Thyroid gland (tissue), 4 donors: ENCODE results near the gene CHD6. TPM values are rescaled to one million over a fixed set of nuclear protein-coding genes. Genes with fewer than 3 reads are reported as not detected.

Experiments used
- DNase-seq, 2 donors: peaks; one replicate each; pipeline ENCODE4 v3.0.0-alpha.2; 2019
- H3K27ac ChIP-seq, 3 donors: fragments of 200-600 bp; sonication (generic); 1 replicate in 2 of 3; 2 replicates in 1 of 3; pipeline ENCODE4 v1.5.1; 2016 to 2019; ENCODE audit warnings: mild to moderate bottlenecking in 1 of 3, moderate library complexity in 1 of 3
- H3K27me3 ChIP-seq: fragments of 200-600 bp; sonication (generic); one replicate; pipeline ENCODE4 v1.5.1; 2019
- H3K36me3 ChIP-seq, 2 donors: fragments of 200-600 bp; sonication (generic); one replicate each; pipeline ENCODE4 v1.5.1; 2016 to 2019
- H3K4me1 ChIP-seq, 2 donors: fragments of 200-600 bp; sonication (generic); one replicate each; pipeline ENCODE4 v1.5.1; 2017 to 2019
- H3K4me3 ChIP-seq, 3 donors: fragments of 200-600 bp; sonication (generic); replicated peaks in 1 of 3; 1 replicate in 2 of 3; 2 replicates in 1 of 3; pipeline ENCODE4 v1.5.1; 2016; ENCODE audit warnings: mild to moderate bottlenecking in 1 of 3
- H3K9me3 ChIP-seq: fragments of 200-600 bp; sonication (generic); one replicate; pipeline ENCODE4 v1.5.1; 2017
- CTCF ChIP-seq, 6 experiments: fragments of 200-600 bp in 3 of 6; fragments of 450-650 bp in 3 of 6; sonication (generic) in 3 of 6; IDR thresholded peaks; one replicate each; pipeline ENCODE4 v1.5.1; 2016 to 2019; ENCODE audit warnings: antibody characterized with exemption in 6 of 6, mild to moderate bottlenecking in 2 of 6, inconsistent platforms in 1 of 6, moderate library complexity in 1 of 6
- POLR2A ChIP-seq, 2 donors: fragments of 450-650 bp; IDR thresholded peaks; one replicate each; pipeline ENCODE4 v1.6.1; 2017; ENCODE audit warnings: antibody characterized with exemption in 2 of 2, mild to moderate bottlenecking in 2 of 2, moderate library complexity in 1 of 2
- WGBS, 2 donors: methylation state at CpG; one replicate each; pipeline ENCODE4 v1.1.5; 2017; 5-methylcytosine and 5-hydroxymethylcytosine counted together
- intact Hi-C: fragments of 100-400 bp; cut with DNase I; formaldehyde crosslinking; loops from one replicate; pipeline ENCODE4 v1.15.1; 2023
- total RNA-seq, 4 donors: library from RNA; depleted of rRNA; stranded (reverse); fragments of >200 nt; gene quantifications; one replicate each; pipeline ENCODE4 v1.2.3, GENCODE V29; 2016

CHD6 gene
- total RNA-seq, 4 donors from 2014 or later: 58.0 to 104 (median 81.6) TPM

- no peak for TF ChIP-seq CTCF (IDR thresholded peaks at IDR 0.05)
- TF ChIP-seq POLR2A (IDR thresholded peaks at IDR 0.05): no peak
- intact Hi-C loops: no loop called here
- peaks cover 34 to 42% of the 10 kb centered on the region in 2 donors for H3K36me3 ChIP-seq
These were observed 161.8 kb downstream of the CHD6 start for GRCh38 chr20:41456351-41456750.

GRCh38 chr20:41454250-41454649, 163.9 kb downstream of the CHD6 start:
- no peak for TF ChIP-seq POLR2A (IDR thresholded peaks at IDR 0.05)
- no peak for TF ChIP-seq CTCF (IDR thresholded peaks at IDR 0.05)
- Histone ChIP-seq H3K4me3 (no peak overlapping the region), H3K9me3 (no peaks in the 10 kb centered on the region), H3K27ac (peak overlapping the region in 2 of 3 donors; percentile 18 to 41), H3K36me3 (peaks cover 47 to 51% of the 10 kb centered on the region in 2 donors), H3K27me3 (no peaks in the 10 kb centered on the region), H3K4me1 (peaks cover 2 to 5% of the 10 kb centered on the region in 2 donors)
- no peak for DNase-seq
- intact Hi-C loops: no loop called here

More at GRCh38 chr20:41456351-41456750, 161.8 kb downstream of the CHD6 start:
- no peak for DNase-seq
- H3K27ac ChIP-seq: no peak overlapping the region
- H3K4me1 ChIP-seq: peaks cover 2 to 5% of the 10 kb centered on the region in 2 donors
- no peaks in the 10 kb centered on the region for H3K9me3 ChIP-seq
- no peak overlapping the region for H3K4me3 ChIP-seq
- H3K27me3 ChIP-seq: no peaks in the 10 kb centered on the region

- Histone ChIP-seq H3K27me3 (no peaks in the 10 kb centered on the region), H3K9me3 (no peaks in the 10 kb centered on the region), H3K27ac (no peak overlapping the region), H3K36me3 (peaks cover 52 to 54% of the 10 kb centered on the region in 2 donors), H3K4me1 (peaks cover 2 to 5% of the 10 kb centered on the region in 2 donors), H3K4me3 (no peak overlapping the region)
- 85 to 92% methylated on average over 12 of the region's 12 CpGs for WGBS, 2 donors
- no peak for DNase-seq
- intact Hi-C loops: no loop called here
- no peak for TF ChIP-seq POLR2A (IDR thresholded peaks at IDR 0.05)
- TF ChIP-seq CTCF (IDR thresholded peaks at IDR 0.05): no peak
These were observed 164.9 kb downstream of the CHD6 start for GRCh38 chr20:41453010-41453950.

- WGBS, 2 donors: 93 to 98% methylated on average over 6 of the region's 6 CpGs
- no peaks in the 10 kb centered on the region for H3K27me3 ChIP-seq
- intact Hi-C loops: no loop called here
- no peak for DNase-seq
- H3K4me1 ChIP-seq: peaks cover 2 to 5% of the 10 kb centered on the region in 2 donors
- no peaks in the 10 kb centered on the region for H3K9me3 ChIP-seq
- TF ChIP-seq CTCF (IDR thresholded peaks at IDR 0.05) (no peak), POLR2A (IDR thresholded peaks at IDR 0.05) (no peak)
- H3K4me3 ChIP-seq: no peak overlapping the region
- peaks cover 58 to 61% of the 10 kb centered on the region in 2 donors for H3K36me3 ChIP-seq
- H3K27ac ChIP-seq: no peak overlapping the region
These were observed 166.0 kb downstream of the CHD6 start for GRCh38 chr20:41452226-41452625.

- H3K4me3 ChIP-seq: no peak overlapping the region
- TF ChIP-seq POLR2A (IDR thresholded peaks at IDR 0.05): no peak
- no peak for TF ChIP-seq CTCF (IDR thresholded peaks at IDR 0.05)
- no peak overlapping the region for H3K27ac ChIP-seq
- no peaks in the 10 kb centered on the region for H3K4me1 ChIP-seq
- H3K36me3 ChIP-seq: peaks cover 48 to 54% of the 10 kb centered on the region in 2 donors
- intact Hi-C loops: no loop called here
- no peaks in the 10 kb centered on the region for H3K9me3 ChIP-seq
- 96 to 100% methylated on average over 2 of the region's 2 CpGs for WGBS, 2 donors
- no peak for DNase-seq
- H3K27me3 ChIP-seq: no peaks in the 10 kb centered on the region
These were observed 171.2 kb downstream of the CHD6 start for GRCh38 chr20:41447006-41447405.
